GM12878 (cell line): Measurements from ENCODE around the gene LRRC27. TPM values are rescaled to one million over a fixed set of nuclear protein-coding genes. Genes with fewer than 3 reads are reported as not detected.

Experiments
- ATAC-seq: fragments of 200-7000 bp; cut with Tn5 transposase; 3 replicates; pipeline ENCODE4 v1.9.1; 2020; ENCODE audit warnings: mild to moderate bottlenecking, moderate library complexity
- BruUV-seq: library from RNA; stranded (reverse); fragments of 400-500 nt; replicated peaks from 2 replicates; lab custom pipeline; 2021; lab: Mats Ljungman, UMichigan
- CTCF ChIA-PET: fragments of 300-600 bp; sonication (Branson Sonifier 250); formaldehyde crosslinking; extraction: SDS; loops from one replicate; lab custom pipeline; 2021; ENCODE audit warnings: inconsistent platforms; lab: Yijun Ruan, JAX
- POLR2A ChIA-PET: fragments of 350-600 bp; formaldehyde crosslinking; extraction: SDS; loops from one replicate; lab custom pipeline; 2021; ENCODE audit warnings: inconsistent platforms; lab: Charles Lee
- RAD21 ChIA-PET: fragments of 300-600 bp; sonication (Branson Sonifier 250); formaldehyde crosslinking; loops from one replicate; lab custom pipeline; 2023; ENCODE audit warnings: antibody characterized with exemption; ENCODE audit not compliant: unreplicated experiment; lab: Charles Lee
- SMC1A ChIA-PET: fragments of 300-600 bp; sonication (Branson Sonifier 250); formaldehyde crosslinking; loops from one replicate; lab custom pipeline; 2023; ENCODE audit not compliant: unreplicated experiment, uncharacterized antibody; lab: Charles Lee
- DNase-seq: peaks from one replicate; pipeline ENCODE4 v3.0.0-alpha.2; 2011; ENCODE audit warnings: low read depth, low spot score
- FAIRE-seq: peaks from 3 replicates; lab custom pipeline; 2011; peaks lifted over from hg19 to GRCh38; lab: Jason Lieb, UNC
- H2AFZ ChIP-seq: 2 replicates; pipeline ENCODE4 v1.6.0; 2011; ENCODE audit warnings: low read depth, low read length, control low read depth; ENCODE audit not compliant: control insufficient read depth
- H3K27ac ChIP-seq: 2 replicates; pipeline ENCODE4 v1.5.1; 2011; ENCODE audit warnings: control low read depth; ENCODE audit not compliant: control insufficient read depth, insufficient read depth
- H3K27me3 ChIP-seq, 2 experiments: replicated peaks in 1 of 2; 2 replicates each; pipeline versions ENCODE4 v1.6.0 to v1.6.1; 2011; ENCODE audit warnings: low read length in 1 of 2; ENCODE audit not compliant: control insufficient read depth in 2 of 2, insufficient read depth in 2 of 2
- H3K36me3 ChIP-seq, 2 experiments: 2 replicates each; pipeline ENCODE4 v1.5.1; 2011; ENCODE audit warnings: low read length in 1 of 2; ENCODE audit not compliant: control insufficient read depth in 2 of 2, insufficient read depth in 2 of 2
- H3K4me1 ChIP-seq: 2 replicates; pipeline ENCODE4 v1.6.1; 2011; ENCODE audit warnings: mild to moderate bottlenecking, low read length, moderate library complexity, mixed read lengths; ENCODE audit not compliant: control insufficient read depth, insufficient read depth
- H3K4me2 ChIP-seq: 2 replicates; pipeline ENCODE4 v1.6.0; 2011; ENCODE audit warnings: control low read depth; ENCODE audit not compliant: control insufficient read depth, insufficient read depth
- H3K4me3 ChIP-seq: fragments of 200-600 bp; sonication (generic); 2 replicates; pipeline ENCODE4 v1.5.1; 2016
- H3K79me2 ChIP-seq: 2 replicates; pipeline ENCODE4 v1.6.0; 2011; ENCODE audit warnings: low read length; ENCODE audit not compliant: control insufficient read depth, insufficient read depth
- H3K9ac ChIP-seq: 2 replicates; pipeline ENCODE4 v1.8.0; 2011; ENCODE audit warnings: low read length, control low read depth, mixed read lengths; ENCODE audit not compliant: control insufficient read depth, insufficient read depth
- H3K9me3 ChIP-seq: replicated peaks from 3 replicates; pipeline ENCODE4 v1.5.1; 2011; ENCODE audit warnings: mild to moderate bottlenecking, low read length; ENCODE audit not compliant: control insufficient read depth, insufficient read depth
- H4K20me1 ChIP-seq: 2 replicates; pipeline ENCODE4 v1.6.0; 2011; ENCODE audit not compliant: control insufficient read depth, insufficient read depth
- CHD4 ChIP-seq: fragments of 200-600 bp; sonication (generic); IDR thresholded peaks from 2 replicates; pipeline ENCODE4 v1.6.1; 2016; ENCODE audit warnings: mild to moderate bottlenecking
- EP300 ChIP-seq, 2 experiments: fragments of 150-350 bp in 1 of 2; IDR thresholded peaks; 2 replicates each; pipeline ENCODE4 v1.6.1; 2011 to 2012; ENCODE audit warnings: low read depth in 2 of 2, low read length in 2 of 2, borderline replicate concordance in 1 of 2, improper control_type of control experiment in 1 of 2, inconsistent platforms in 1 of 2; ENCODE audit not compliant: control insufficient read depth in 1 of 2
- ETV6 ChIP-seq, 2 experiments: fragments of 450-650 bp in 1 of 2; IDR thresholded peaks in 1 of 2; conservative IDR thresholded peaks in 1 of 2; 2 replicates each; pipeline ENCODE4 v1.6.1; 2014; ENCODE audit warnings: antibody characterized with exemption in 1 of 2, borderline replicate concordance in 1 of 2, low read depth in 1 of 2, mild to moderate bottlenecking in 1 of 2, moderate library complexity in 1 of 2
- IRF4 ChIP-seq: IDR thresholded peaks from 2 replicates; pipeline ENCODE4 v1.6.1; 2011; ENCODE audit warnings: low read depth, low read length
- MEF2A ChIP-seq: IDR thresholded peaks from 2 replicates; pipeline ENCODE4 v1.6.1; 2011; ENCODE audit warnings: low read depth, mild to moderate bottlenecking, low read length, moderate library complexity; ENCODE audit not compliant: insufficient read depth
- NFYB ChIP-seq: IDR thresholded peaks from 2 replicates; pipeline ENCODE4 v1.6.1; 2011; ENCODE audit warnings: low read depth, mild to moderate bottlenecking, low read length, improper control_type of control experiment, moderate library complexity; ENCODE audit not compliant: insufficient read depth
- NR2F1 ChIP-seq: fragments of 450-650 bp; conservative IDR thresholded peaks from 2 replicates; pipeline ENCODE4 v1.6.1; 2017; ENCODE audit warnings: mild to moderate bottlenecking
- ZNF24 ChIP-seq: fragments of 450-650 bp; IDR thresholded peaks from 2 replicates; pipeline ENCODE4 v1.6.1; 2017; ENCODE audit warnings: antibody characterized with exemption, mild to moderate bottlenecking
- WGBS: methylation state at CpG from one replicate; pipeline ENCODE4 v1.1.6; 2016; ENCODE audit warnings: low lambda C conversion rate; ENCODE audit not compliant: insufficient replicate concordance, insufficient coverage; ENCODE audit errors: missing lambda C conversion rate; 5-methylcytosine and 5-hydroxymethylcytosine counted together
- in situ Hi-C: fragments of 300-500 bp; cut with MboI; formaldehyde crosslinking; loops from 9 replicates; pipeline ENCODE4 v1.14.3; 2018; ENCODE audit warnings: mixed read lengths
- intact Hi-C: fragments of 100-400 bp; cut with micrococcal nuclease; formaldehyde crosslinking; loops from one replicate; pipeline ENCODE4 v1.14.2; 2022; ENCODE audit not compliant: unreplicated experiment
- polyA plus RNA-seq, 11 experiments: library from polyadenylated mRNA; depleted of rRNA in 4 of 11; unstranded in 6 of 11; stranded (reverse) in 5 of 11; fragments of >200 nt; fragmentation: Nextera tagmentation in 4 of 11; fragmentation: Illumina TruSeq in 1 of 11; extraction: Ambion mirVana in 4 of 11; extraction: Trizol in 1 of 11; gene quantifications; 1 replicate in 1 of 11; 2 replicates in 10 of 11; pipeline versions ENCODE4 v1.2.1 to v1.2.3, GENCODE V29; 2011 to 2016; ENCODE audit warnings: inconsistent platforms in 2 of 11, missing spikeins in 2 of 11, low read depth in 1 of 11
- total RNA-seq, 4 experiments: library from RNA; depleted of rRNA in 3 of 4; stranded (reverse); fragments of >200 nt in 3 of 4; fragmentation: Illumina TruSeq in 1 of 4; extraction: Trizol in 1 of 4; gene quantifications; 2 replicates each; pipeline versions ENCODE4 v1.2.1 to v1.2.3, GENCODE V29; 2013 to 2021
- TF ChIP-seq, protein P1 (sequence below): IDR thresholded peaks from 2 replicates; pipeline ENCODE4 v1.6.1; 2012; ENCODE audit warnings: low read depth, low read length, improper control_type of control experiment
- TF ChIP-seq, protein P2 (sequence below): fragments of 150-350 bp; IDR thresholded peaks from 2 replicates; pipeline ENCODE4 v1.6.1; 2014; ENCODE audit warnings: mild to moderate bottlenecking, low read depth, low read length
- TF ChIP-seq, protein P3 (sequence below): fragments of 450-650 bp; IDR thresholded peaks from 2 replicates; pipeline ENCODE4 v1.6.1; 2014; ENCODE audit warnings: mild to moderate bottlenecking
- TF ChIP-seq, protein P4 (sequence below): fragments of 450-650 bp; conservative IDR thresholded peaks from 2 replicates; pipeline ENCODE4 v1.6.1; 2017; ENCODE audit warnings: mild to moderate bottlenecking, moderate library complexity

Gene LRRC27
- total and polyA plus RNA-seq, 10 of the 15 experiments (the other 5 are each of a cell fraction or from before 2014, with no cell fraction given) = 0.48 to 6.9 (median 4.7) TPM

DNA sequence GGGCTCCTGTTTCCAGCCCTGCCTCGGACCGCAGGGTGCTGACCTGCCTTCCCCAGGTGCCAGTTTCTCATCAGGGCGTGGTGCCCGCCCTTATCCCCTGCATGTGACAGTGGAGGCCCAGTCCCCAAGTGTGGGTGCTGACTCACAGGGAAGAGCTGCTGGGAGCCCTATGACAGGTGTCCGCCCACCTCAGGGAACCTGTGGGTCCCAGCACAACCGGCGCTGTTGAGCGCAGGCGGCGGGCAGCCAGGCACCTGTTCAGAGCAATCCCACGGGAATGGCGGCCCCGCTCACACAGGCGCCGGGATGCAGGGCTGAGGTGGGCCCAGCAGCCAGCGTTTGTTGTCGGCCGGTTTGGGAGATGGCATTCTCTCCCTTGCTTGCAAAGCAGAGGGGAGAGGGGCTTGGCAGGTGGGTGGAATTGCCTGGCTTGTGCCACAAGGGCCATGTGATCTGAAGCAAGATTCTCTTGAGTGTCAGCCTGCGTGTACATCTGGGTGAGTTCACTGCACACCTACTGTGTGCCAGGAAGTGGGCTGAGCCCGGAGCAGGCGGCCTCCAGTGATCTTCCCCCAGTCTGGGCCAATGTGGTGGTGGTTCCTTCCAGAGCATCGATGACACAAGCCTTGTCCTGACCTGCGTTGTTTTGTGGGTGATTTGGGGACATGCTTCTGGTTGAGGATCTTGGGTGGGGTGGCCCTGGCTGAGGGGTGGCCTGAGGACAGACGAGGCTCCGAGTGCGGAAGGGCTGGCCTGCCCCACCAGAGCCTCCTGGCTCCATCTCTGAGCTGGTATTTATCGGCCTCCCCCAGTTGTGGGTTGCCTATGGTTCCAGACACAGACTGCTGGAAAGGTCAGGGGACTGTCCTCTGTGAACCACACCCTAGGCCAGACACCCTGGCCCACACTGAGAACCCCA, 67.4 kb downstream of the LRRC27 start:
- ChIA-PET CTCF (no interaction called here), POLR2A (no interaction called here)
- TF ChIP-seq IRF4 = no peak
- TF ChIP-seq, protein P1, sequence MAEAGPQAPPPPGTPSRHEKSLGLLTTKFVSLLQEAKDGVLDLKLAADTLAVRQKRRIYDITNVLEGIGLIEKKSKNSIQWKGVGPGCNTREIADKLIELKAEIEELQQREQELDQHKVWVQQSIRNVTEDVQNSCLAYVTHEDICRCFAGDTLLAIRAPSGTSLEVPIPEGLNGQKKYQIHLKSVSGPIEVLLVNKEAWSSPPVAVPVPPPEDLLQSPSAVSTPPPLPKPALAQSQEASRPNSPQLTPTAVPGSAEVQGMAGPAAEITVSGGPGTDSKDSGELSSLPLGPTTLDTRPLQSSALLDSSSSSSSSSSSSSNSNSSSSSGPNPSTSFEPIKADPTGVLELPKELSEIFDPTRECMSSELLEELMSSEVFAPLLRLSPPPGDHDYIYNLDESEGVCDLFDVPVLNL = no peak
- TF ChIP-seq, protein P2, sequence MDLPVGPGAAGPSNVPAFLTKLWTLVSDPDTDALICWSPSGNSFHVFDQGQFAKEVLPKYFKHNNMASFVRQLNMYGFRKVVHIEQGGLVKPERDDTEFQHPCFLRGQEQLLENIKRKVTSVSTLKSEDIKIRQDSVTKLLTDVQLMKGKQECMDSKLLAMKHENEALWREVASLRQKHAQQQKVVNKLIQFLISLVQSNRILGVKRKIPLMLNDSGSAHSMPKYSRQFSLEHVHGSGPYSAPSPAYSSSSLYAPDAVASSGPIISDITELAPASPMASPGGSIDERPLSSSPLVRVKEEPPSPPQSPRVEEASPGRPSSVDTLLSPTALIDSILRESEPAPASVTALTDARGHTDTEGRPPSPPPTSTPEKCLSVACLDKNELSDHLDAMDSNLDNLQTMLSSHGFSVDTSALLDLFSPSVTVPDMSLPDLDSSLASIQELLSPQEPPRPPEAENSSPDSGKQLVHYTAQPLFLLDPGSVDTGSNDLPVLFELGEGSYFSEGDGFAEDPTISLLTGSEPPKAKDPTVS = no peak
- no peak for TF ChIP-seq ETV6 (conservative IDR thresholded peaks at IDR 0.05 in 1 of 2, IDR thresholded peaks at IDR 0.05 in 1 of 2; ENCODE audit: borderline replicate concordance in 1 of 2, low read depth in 1 of 2)
- TF ChIP-seq, protein P3, sequence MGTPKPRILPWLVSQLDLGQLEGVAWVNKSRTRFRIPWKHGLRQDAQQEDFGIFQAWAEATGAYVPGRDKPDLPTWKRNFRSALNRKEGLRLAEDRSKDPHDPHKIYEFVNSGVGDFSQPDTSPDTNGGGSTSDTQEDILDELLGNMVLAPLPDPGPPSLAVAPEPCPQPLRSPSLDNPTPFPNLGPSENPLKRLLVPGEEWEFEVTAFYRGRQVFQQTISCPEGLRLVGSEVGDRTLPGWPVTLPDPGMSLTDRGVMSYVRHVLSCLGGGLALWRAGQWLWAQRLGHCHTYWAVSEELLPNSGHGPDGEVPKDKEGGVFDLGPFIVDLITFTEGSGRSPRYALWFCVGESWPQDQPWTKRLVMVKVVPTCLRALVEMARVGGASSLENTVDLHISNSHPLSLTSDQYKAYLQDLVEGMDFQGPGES = no peak
- TF ChIP-seq, protein P4, sequence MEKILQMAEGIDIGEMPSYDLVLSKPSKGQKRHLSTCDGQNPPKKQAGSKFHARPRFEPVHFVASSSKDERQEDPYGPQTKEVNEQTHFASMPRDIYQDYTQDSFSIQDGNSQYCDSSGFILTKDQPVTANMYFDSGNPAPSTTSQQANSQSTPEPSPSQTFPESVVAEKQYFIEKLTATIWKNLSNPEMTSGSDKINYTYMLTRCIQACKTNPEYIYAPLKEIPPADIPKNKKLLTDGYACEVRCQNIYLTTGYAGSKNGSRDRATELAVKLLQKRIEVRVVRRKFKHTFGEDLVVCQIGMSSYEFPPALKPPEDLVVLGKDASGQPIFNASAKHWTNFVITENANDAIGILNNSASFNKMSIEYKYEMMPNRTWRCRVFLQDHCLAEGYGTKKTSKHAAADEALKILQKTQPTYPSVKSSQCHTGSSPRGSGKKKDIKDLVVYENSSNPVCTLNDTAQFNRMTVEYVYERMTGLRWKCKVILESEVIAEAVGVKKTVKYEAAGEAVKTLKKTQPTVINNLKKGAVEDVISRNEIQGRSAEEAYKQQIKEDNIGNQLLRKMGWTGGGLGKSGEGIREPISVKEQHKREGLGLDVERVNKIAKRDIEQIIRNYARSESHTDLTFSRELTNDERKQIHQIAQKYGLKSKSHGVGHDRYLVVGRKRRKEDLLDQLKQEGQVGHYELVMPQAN = no peak
- TF ChIP-seq EP300 (IDR thresholded peaks at IDR 0.05; ENCODE audit: borderline replicate concordance in 1 of 2, control insufficient read depth in 1 of 2, low read depth in 2 of 2, low read length in 2 of 2) = no peak
- no peak for TF ChIP-seq MEF2A
- TF ChIP-seq NR2F1 = no peak
- no peak for TF ChIP-seq CHD4
- TF ChIP-seq NFYB = no peak
- TF ChIP-seq ZNF24 = no peak

More for the DNA sequence above, 67.4 kb downstream of the LRRC27 start:
- RAD21 ChIA-PET = no interaction called here
- Histone ChIP-seq H3K4me3 (no peak overlapping the region), H3K27ac (no peak overlapping the region), H3K79me2 (no peaks in the 10 kb centered on the region), H3K27me3 (peaks cover 0 to 3% of the 10 kb centered on the region in 2 experiments; a peak in 3 of 4 replicates), H3K4me1 (peaks cover 8% of the 10 kb centered on the region; the same call in 1 of the 2 replicates), H2AFZ (no peak overlapping the region), H3K9ac (no peak overlapping the region), H3K9me3 (no peaks in the 10 kb centered on the region), H3K4me2 (no peak overlapping the region), H3K36me3 (no peaks in the 10 kb centered on the region), H4K20me1 (no peaks in the 10 kb centered on the region)
- in situ Hi-C loops (no loop called here), intact Hi-C loops (loop anchor here (5.0 kb wide), 1 partner anchor 53 kb away; no protein-coding TSS in a partner anchor)
- BruUV-seq = no TSS peak
- ATAC-seq (no peak), DNase-seq (no peak), FAIRE-seq (no peak)
- SMC1A ChIA-PET = no interaction called here
- 52% methylated on average over 26 of the region's 27 CpGs for WGBS
